ENCODE data around the gene SPRR3.

SPRR3 gene

DNA sequence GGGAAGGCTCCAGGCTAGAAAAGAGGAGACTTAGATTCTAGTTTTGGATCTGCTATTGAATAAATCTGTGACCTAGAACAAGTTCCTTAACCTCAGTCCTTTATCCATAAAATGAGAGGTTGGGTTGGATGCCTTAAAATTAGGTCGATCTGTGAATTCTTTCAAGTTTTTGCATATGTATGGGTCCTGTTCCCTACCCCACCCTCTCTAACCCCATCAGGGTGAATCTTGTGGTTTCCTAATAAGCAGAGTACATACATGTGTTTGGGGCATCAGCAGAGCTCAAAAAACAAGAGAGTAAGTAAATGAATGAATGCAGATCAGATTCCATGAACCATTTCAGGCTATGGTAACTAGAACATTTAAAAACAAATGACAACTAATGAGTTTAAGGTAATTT, 24.9 kb upstream of the SPRR3 start:
- Histone ChIP-seq H3K36me3 (replicated peaks in 1 of 2; ENCODE audit: control insufficient read depth in 2 of 2, insufficient read depth in 2 of 2, low read length in 2 of 2) (no peaks in the 10 kb centered on the region), H3K4me1 (ENCODE audit: control insufficient read depth in 2 of 2, insufficient read depth in 1 of 2, low read depth in 1 of 2, low read length in 2 of 2) (no peaks in the 10 kb centered on the region), H4K8ac (ENCODE audit: low read depth, low read length) (no peak overlapping the region), H3K79me1 (ENCODE audit: low read depth, low read length) (no peaks in the 10 kb centered on the region), H2AFZ (ENCODE audit: low read length) (no peak overlapping the region), H2AK5ac (ENCODE audit: low read depth, low read length) (no peak overlapping the region), H3K18ac (ENCODE audit: low read length) (no peak overlapping the region), H3K14ac (ENCODE audit: low read length) (no peak overlapping the region), H3K4me3 (ENCODE audit: low read length in 2 of 2) (no peak overlapping the region), H2BK5ac (ENCODE audit: low read length) (no peak overlapping the region), H3K4me2 (ENCODE audit: insufficient read depth, low read length, poor library complexity, severe bottlenecking) (no peak overlapping the region), H3K9me3 (replicated peaks in 1 of 2; ENCODE audit: control insufficient read depth in 2 of 2, insufficient read depth in 1 of 2, low read depth in 1 of 2, low read length in 2 of 2) (no peaks in the 10 kb centered on the region), H3K23ac (ENCODE audit: low read depth, low read length, poor library complexity) (no peak overlapping the region), H3K4ac (ENCODE audit: low read length) (no peak overlapping the region), H4K91ac (ENCODE audit: low read depth, low read length, poor library complexity) (no peak overlapping the region), H3K27me3 (ENCODE audit: control insufficient read depth in 3 of 3, insufficient read depth in 3 of 3, low read depth in 1 of 3, low read length in 3 of 3) (no peaks in the 10 kb centered on the region), H2BK15ac (ENCODE audit: low read length) (no peak overlapping the region), H2BK120ac (ENCODE audit: low read depth, low read length) (no peak overlapping the region), H3K27ac (replicated peaks; ENCODE audit: low read length) (no peak overlapping the region), H2BK12ac (ENCODE audit: low read length) (no peak overlapping the region), H3K9ac (ENCODE audit: low read depth, low read length, poor library complexity) (no peak overlapping the region)
- no CpG with 5 or more reads among the region's 1 CpG for WGBS, 2 donors (ENCODE audit: extremely low coverage in 2 of 2, insufficient read length in 2 of 2, insufficient replicate concordance in 1 of 2)
- no peak for DNase-seq (ENCODE audit: low spot score)

DNA sequence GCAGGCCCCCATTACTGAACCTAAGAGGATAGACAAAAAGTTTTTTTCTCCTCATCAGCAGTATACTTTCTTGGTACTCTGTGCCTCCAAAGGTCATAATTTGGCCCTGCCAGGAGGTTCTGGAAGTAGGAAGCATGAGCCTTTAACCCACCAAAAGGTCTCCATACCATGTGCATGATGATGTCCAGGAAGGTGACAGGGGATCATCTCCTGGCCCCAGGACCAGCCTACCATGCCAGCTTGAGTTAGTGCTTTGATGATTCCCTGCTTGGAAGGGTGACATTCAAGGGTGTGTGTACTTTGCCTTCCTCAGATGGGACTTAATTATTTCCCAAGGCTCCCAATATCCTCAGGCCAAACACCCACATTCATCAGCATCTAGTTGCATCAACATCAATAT, 23.9 kb upstream of the SPRR3 start:
- Histone ChIP-seq H3K23ac (ENCODE audit: low read depth, low read length, poor library complexity) (no peak overlapping the region), H3K14ac (ENCODE audit: low read length) (no peak overlapping the region), H2BK12ac (ENCODE audit: low read length) (no peak overlapping the region), H3K9ac (ENCODE audit: low read depth, low read length, poor library complexity) (no peak overlapping the region), H3K4me3 (ENCODE audit: low read length in 2 of 2) (no peak overlapping the region), H3K9me3 (replicated peaks in 1 of 2; ENCODE audit: control insufficient read depth in 2 of 2, insufficient read depth in 1 of 2, low read depth in 1 of 2, low read length in 2 of 2) (no peaks in the 10 kb centered on the region), H2AFZ (ENCODE audit: low read length) (no peak overlapping the region), H3K18ac (ENCODE audit: low read length) (no peak overlapping the region), H3K4ac (ENCODE audit: low read length) (no peak overlapping the region), H2AK5ac (ENCODE audit: low read depth, low read length) (no peak overlapping the region), H4K91ac (ENCODE audit: low read depth, low read length, poor library complexity) (no peak overlapping the region), H3K27me3 (ENCODE audit: control insufficient read depth in 3 of 3, insufficient read depth in 3 of 3, low read depth in 1 of 3, low read length in 3 of 3) (no peaks in the 10 kb centered on the region), H3K4me1 (ENCODE audit: control insufficient read depth in 2 of 2, insufficient read depth in 1 of 2, low read depth in 1 of 2, low read length in 2 of 2) (no peaks in the 10 kb centered on the region), H2BK5ac (ENCODE audit: low read length) (no peak overlapping the region), H3K4me2 (ENCODE audit: insufficient read depth, low read length, poor library complexity, severe bottlenecking) (no peak overlapping the region), H3K79me1 (ENCODE audit: low read depth, low read length) (no peaks in the 10 kb centered on the region), H2BK120ac (ENCODE audit: low read depth, low read length) (no peak overlapping the region), H3K36me3 (replicated peaks in 1 of 2; ENCODE audit: control insufficient read depth in 2 of 2, insufficient read depth in 2 of 2, low read length in 2 of 2) (no peaks in the 10 kb centered on the region), H4K8ac (ENCODE audit: low read depth, low read length) (no peak overlapping the region), H2BK15ac (ENCODE audit: low read length) (no peak overlapping the region), H3K27ac (replicated peaks; ENCODE audit: low read length) (no peak overlapping the region)
- no peak for DNase-seq (ENCODE audit: low spot score)

DNA sequence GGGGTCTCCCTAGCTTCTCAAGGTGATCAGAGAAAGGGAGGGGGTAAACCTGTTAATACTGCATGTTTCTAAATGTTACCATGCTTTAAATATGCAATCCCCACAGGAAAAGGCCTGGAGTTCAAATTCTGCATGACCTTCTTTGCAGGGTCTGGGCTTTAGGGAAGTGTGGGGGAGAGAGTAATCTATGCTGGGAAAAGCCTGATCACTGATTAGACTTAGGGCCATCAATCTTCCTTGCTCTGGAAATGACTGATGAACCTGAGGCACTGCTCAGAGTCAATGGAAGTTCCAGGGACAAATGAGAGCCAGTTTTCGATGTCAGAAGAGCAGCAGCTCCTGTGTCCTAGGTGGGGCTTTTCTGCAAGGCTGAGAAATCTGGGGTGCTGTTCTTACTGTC, 20.9 kb upstream of the SPRR3 start:
- H2BK5ac ChIP-seq (ENCODE audit: low read length) = no peak overlapping the region
- no peak overlapping the region for H4K8ac ChIP-seq (ENCODE audit: low read depth, low read length)
- no peak overlapping the region for H2AK5ac ChIP-seq (ENCODE audit: low read depth, low read length)
- no peaks in the 10 kb centered on the region for H3K9me3 ChIP-seq (replicated peaks in 1 of 2; ENCODE audit: control insufficient read depth in 2 of 2, insufficient read depth in 1 of 2, low read depth in 1 of 2, low read length in 2 of 2)
- no peaks in the 10 kb centered on the region for H3K4me1 ChIP-seq (ENCODE audit: control insufficient read depth in 2 of 2, insufficient read depth in 1 of 2, low read depth in 1 of 2, low read length in 2 of 2)
- DNase-seq (ENCODE audit: low spot score) = no peak
- no peak overlapping the region for H3K27ac ChIP-seq (replicated peaks; ENCODE audit: low read length)
- no peak overlapping the region for H3K4ac ChIP-seq (ENCODE audit: low read length)
- H2BK15ac ChIP-seq (ENCODE audit: low read length) = no peak overlapping the region
- H3K27me3 ChIP-seq (ENCODE audit: control insufficient read depth in 3 of 3, insufficient read depth in 3 of 3, low read depth in 1 of 3, low read length in 3 of 3) = no peaks in the 10 kb centered on the region
- H4K91ac ChIP-seq (ENCODE audit: low read depth, low read length, poor library complexity) = no peak overlapping the region
- no peak overlapping the region for H2BK120ac ChIP-seq (ENCODE audit: low read depth, low read length)
- H2AFZ ChIP-seq (ENCODE audit: low read length) = no peak overlapping the region
- H3K9ac ChIP-seq (ENCODE audit: low read depth, low read length, poor library complexity) = no peak overlapping the region
- H3K4me2 ChIP-seq (ENCODE audit: insufficient read depth, low read length, poor library complexity, severe bottlenecking) = no peak overlapping the region
- H3K36me3 ChIP-seq (replicated peaks in 1 of 2; ENCODE audit: control insufficient read depth in 2 of 2, insufficient read depth in 2 of 2, low read length in 2 of 2) = no peaks in the 10 kb centered on the region
- H2BK12ac ChIP-seq (ENCODE audit: low read length) = no peak overlapping the region
- no peaks in the 10 kb centered on the region for H3K79me1 ChIP-seq (ENCODE audit: low read depth, low read length)
- H3K4me3 ChIP-seq (ENCODE audit: low read length in 2 of 2) = no peak overlapping the region
- no peak overlapping the region for H3K18ac ChIP-seq (ENCODE audit: low read length)
- no CpG with 5 or more reads among the region's 1 CpG for WGBS, 2 donors (ENCODE audit: extremely low coverage in 2 of 2, insufficient read length in 2 of 2, insufficient replicate concordance in 1 of 2)
- no peak overlapping the region for H3K14ac ChIP-seq (ENCODE audit: low read length)
- no peak overlapping the region for H3K23ac ChIP-seq (ENCODE audit: low read depth, low read length, poor library complexity)

DNA sequence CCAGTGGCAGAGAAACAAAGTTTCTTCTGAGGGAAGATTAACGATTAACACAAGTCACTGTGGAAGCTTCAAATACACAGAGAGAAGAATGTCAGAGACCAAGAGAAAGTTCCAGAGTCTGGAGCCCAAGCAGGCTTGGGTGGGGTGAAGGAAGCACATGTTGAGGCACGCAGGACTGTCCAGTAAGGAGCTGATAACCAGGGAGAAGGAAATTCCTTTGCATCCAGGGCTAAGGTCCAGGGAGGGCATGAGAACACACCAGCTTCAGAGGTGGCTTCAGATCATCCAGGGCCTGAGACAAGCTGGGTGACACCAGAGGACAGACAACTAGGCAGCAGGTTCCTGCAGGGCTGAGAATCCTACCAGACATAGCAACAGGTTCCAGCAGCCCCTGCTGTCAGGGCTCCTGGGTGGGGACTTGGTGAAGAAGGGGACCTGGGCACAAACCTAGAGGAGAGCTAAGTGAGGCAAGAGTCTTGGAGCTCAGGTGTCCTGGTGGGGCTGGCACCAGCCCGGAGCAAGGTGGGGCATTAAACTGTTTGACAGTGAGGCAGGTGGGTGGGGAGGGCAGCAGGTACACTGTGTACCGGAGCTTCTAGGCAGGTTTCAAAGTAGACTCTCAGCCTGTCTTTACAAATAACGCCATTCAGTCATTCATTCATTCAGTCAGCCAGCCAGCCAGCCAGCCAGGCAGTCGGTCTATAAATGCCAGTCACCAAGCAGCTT, 20.2 kb upstream of the SPRR3 start:
- no peak overlapping the region for H3K4me3 ChIP-seq (ENCODE audit: low read length in 2 of 2)
- no peak overlapping the region for H2AFZ ChIP-seq (ENCODE audit: low read length)
- DNase-seq (ENCODE audit: low spot score) = no peak
- no peak overlapping the region for H3K18ac ChIP-seq (ENCODE audit: low read length)
- no peaks in the 10 kb centered on the region for H3K36me3 ChIP-seq (replicated peaks in 1 of 2; ENCODE audit: control insufficient read depth in 2 of 2, insufficient read depth in 2 of 2, low read length in 2 of 2)
- no peak overlapping the region for H3K9ac ChIP-seq (ENCODE audit: low read depth, low read length, poor library complexity)
- H2BK12ac ChIP-seq (ENCODE audit: low read length) = no peak overlapping the region
- no peak overlapping the region for H2BK5ac ChIP-seq (ENCODE audit: low read length)
- no peak overlapping the region for H4K8ac ChIP-seq (ENCODE audit: low read depth, low read length)
- no CpG with 5 or more reads among the region's 6 CpGs for WGBS, 2 donors (ENCODE audit: extremely low coverage in 2 of 2, insufficient read length in 2 of 2, insufficient replicate concordance in 1 of 2)
- no peaks in the 10 kb centered on the region for H3K4me1 ChIP-seq (ENCODE audit: control insufficient read depth in 2 of 2, insufficient read depth in 1 of 2, low read depth in 1 of 2, low read length in 2 of 2)
- H3K23ac ChIP-seq (ENCODE audit: low read depth, low read length, poor library complexity) = peak overlapping the region; percentile 82
- no peak overlapping the region for H3K27ac ChIP-seq (replicated peaks; ENCODE audit: low read length)
- no peak overlapping the region for H3K4ac ChIP-seq (ENCODE audit: low read length)
- no peaks in the 10 kb centered on the region for H3K9me3 ChIP-seq (replicated peaks in 1 of 2; ENCODE audit: control insufficient read depth in 2 of 2, insufficient read depth in 1 of 2, low read depth in 1 of 2, low read length in 2 of 2)
- no peak overlapping the region for H2BK120ac ChIP-seq (ENCODE audit: low read depth, low read length)
- no peaks in the 10 kb centered on the region for H3K27me3 ChIP-seq (ENCODE audit: control insufficient read depth in 3 of 3, insufficient read depth in 3 of 3, low read depth in 1 of 3, low read length in 3 of 3)
- no peaks in the 10 kb centered on the region for H3K79me1 ChIP-seq (ENCODE audit: low read depth, low read length)
- H2AK5ac ChIP-seq (ENCODE audit: low read depth, low read length) = no peak overlapping the region
- no peak overlapping the region for H3K4me2 ChIP-seq (ENCODE audit: insufficient read depth, low read length, poor library complexity, severe bottlenecking)
- no peak overlapping the region for H2BK15ac ChIP-seq (ENCODE audit: low read length)
- no peak overlapping the region for H4K91ac ChIP-seq (ENCODE audit: low read depth, low read length, poor library complexity)
- H3K14ac ChIP-seq (ENCODE audit: low read length) = no peak overlapping the region

All from neuronal stem cell (in vitro differentiated cells).